HCT116 (cell line): ENCODE results near the gene BCR. TPM values are rescaled to one million over a fixed set of nuclear protein-coding genes. Genes with fewer than 3 reads are reported as not detected.
A peak's percentile ranks its signal among the peaks of the same experiment; 100 is the strongest.

Source experiments
- ATAC-seq: fragments of 200-7000 bp; cut with Tn5 transposase; 2 replicates; pipeline ENCODE4 v1.9.1; 2020; ENCODE audit warnings: mild to moderate bottlenecking, moderate library complexity
- BruUV-seq: library from RNA; stranded (reverse); fragments of 400-500 nt; replicated peaks from 2 replicates; lab custom pipeline; 2021; lab: Mats Ljungman, UMichigan
- CTCF ChIA-PET: fragments of 300-600 bp; sonication (Branson Sonifier 250); formaldehyde crosslinking; loops from one replicate; lab custom pipeline; 2021; ENCODE audit warnings: antibody characterized with exemption; lab: Charles Lee
- POLR2A ChIA-PET: fragments of 300-600, 350-600 bp; sonication (Branson Sonifier 250); formaldehyde crosslinking; loops from one replicate; lab custom pipeline; 2021; ENCODE audit warnings: antibody characterized with exemption; lab: Charles Lee
- RAD21 ChIA-PET, 2 experiments: fragments of 300-600 bp; sonication (Branson Sonifier 250); formaldehyde crosslinking; loops; one replicate each; lab custom pipeline; 2023; ENCODE audit warnings: low total read pairs in 2 of 2; ENCODE audit not compliant: uncharacterized antibody in 2 of 2, unreplicated experiment in 2 of 2, low non-redundant PET in 1 of 2; lab: Charles Lee
- DNase-seq: peaks from one replicate; pipeline ENCODE4 v3.0.0-alpha.2; 2010; ENCODE audit warnings: low read depth, low spot score
- H2AFZ ChIP-seq: fragments of 200-600 bp; shearing (Covaris generic), sonication (generic); 2 replicates; pipeline ENCODE4 v1.6.1; 2017; ENCODE audit warnings: low read depth, mixed run types, mixed read lengths, antibody characterized with exemption, low read length; ENCODE audit not compliant: poor library complexity, severe bottlenecking
- H3K27ac ChIP-seq: 2 replicates; pipeline ENCODE4 v1.5.1; 2012; ENCODE audit warnings: low read depth, low read length
- H3K27me3 ChIP-seq: fragments of 200-600 bp; sonication (generic); 2 replicates; pipeline ENCODE4 v1.6.1; 2016; ENCODE audit warnings: mixed run types, low read length, mixed read lengths; ENCODE audit not compliant: insufficient read depth
- H3K36me3 ChIP-seq, 2 experiments: fragments of 200-500 bp in 1 of 2; fragments of 200-600 bp in 1 of 2; sonication (Bioruptor generic) in 1 of 2; sonication (generic) in 1 of 2; 2 replicates each; pipeline versions ENCODE4 v1.5.1 to v1.6.1; 2014 to 2016; ENCODE audit warnings: low read length in 2 of 2, inconsistent platforms in 1 of 2, mixed read lengths in 1 of 2, mixed run types in 1 of 2; ENCODE audit not compliant: insufficient read depth in 2 of 2, control insufficient read depth in 1 of 2
- H3K4me1 ChIP-seq, 2 experiments: fragments of 200-600 bp in 1 of 2; sonication (generic) in 1 of 2; 2 replicates each; pipeline versions ENCODE4 v1.5.1 to v1.6.1; 2012 to 2017; ENCODE audit warnings: low read length in 2 of 2, inconsistent platforms in 1 of 2, mild to moderate bottlenecking in 1 of 2, mixed read lengths in 1 of 2, mixed run types in 1 of 2, moderate library complexity in 1 of 2; ENCODE audit not compliant: insufficient read depth in 2 of 2, control insufficient read depth in 1 of 2
- H3K4me2 ChIP-seq: fragments of 200-600 bp; sonication (generic); 2 replicates; pipeline ENCODE4 v1.6.1; 2017; ENCODE audit warnings: mixed run types, low read length, mixed read lengths
- H3K4me3 ChIP-seq, 2 experiments: fragments of 200-600 bp in 1 of 2; sonication (generic) in 1 of 2; replicated peaks in 1 of 2; 2 replicates each; pipeline ENCODE4 v1.5.1; 2011 to 2016; ENCODE audit warnings: low read length in 2 of 2, control low read depth in 1 of 2, low read depth in 1 of 2, mild to moderate bottlenecking in 1 of 2, mixed read lengths in 1 of 2, mixed run types in 1 of 2
- H3K79me2 ChIP-seq: fragments of 200-600 bp; sonication (generic); 2 replicates; pipeline ENCODE4 v1.6.1; 2017; ENCODE audit warnings: mild to moderate bottlenecking, mixed run types, low read length, moderate library complexity, mixed read lengths; ENCODE audit not compliant: insufficient read depth
- H3K9ac ChIP-seq: fragments of 200-600 bp; sonication (generic); 2 replicates; pipeline ENCODE4 v1.6.1; 2016; ENCODE audit warnings: low read length, mixed read lengths
- H3K9me2 ChIP-seq: fragments of 200-600 bp; sonication (generic), shearing (Covaris generic); 2 replicates; pipeline ENCODE4 v1.6.1; 2017; ENCODE audit warnings: mixed run types, mild to moderate bottlenecking, moderate library complexity; ENCODE audit not compliant: insufficient read depth
- H3K9me3 ChIP-seq, 2 experiments: fragments of 200-500 bp in 1 of 2; fragments of 200-600 bp in 1 of 2; sonication (Bioruptor generic) in 1 of 2; sonication (generic) in 1 of 2; 2 replicates each; pipeline ENCODE4 v1.6.1; 2014 to 2017; ENCODE audit warnings: low read length in 2 of 2, mixed read lengths in 2 of 2, inconsistent platforms in 1 of 2, low read depth in 1 of 2, mild to moderate bottlenecking in 1 of 2, mixed run types in 1 of 2, moderate library complexity in 1 of 2; ENCODE audit not compliant: control insufficient read depth in 1 of 2, insufficient read depth in 1 of 2
- H4K20me1 ChIP-seq: fragments of 200-600 bp; sonication (generic), shearing (Covaris generic); 2 replicates; pipeline ENCODE4 v1.6.1; 2017; ENCODE audit warnings: mixed run types, mild to moderate bottlenecking, moderate library complexity; ENCODE audit not compliant: insufficient read depth
- FOSL1 ChIP-seq: IDR thresholded peaks from 2 replicates; pipeline ENCODE4 v1.6.1; 2012; ENCODE audit warnings: low read depth
- JUND ChIP-seq: IDR thresholded peaks from 2 replicates; pipeline ENCODE4 v1.6.1; 2012
- POLR2A ChIP-seq: IDR thresholded peaks from 2 replicates; pipeline ENCODE4 v1.7.0; 2011; ENCODE audit warnings: borderline replicate concordance; ENCODE audit not compliant: insufficient read depth, insufficient read length; ENCODE audit errors: extremely low read depth
- RAD21 ChIP-seq: IDR thresholded peaks from 2 replicates; pipeline ENCODE4 v1.6.1; 2012; ENCODE audit warnings: low read depth, mild to moderate bottlenecking
- SRF ChIP-seq: IDR thresholded peaks from 2 replicates; pipeline ENCODE4 v1.6.1; 2012; ENCODE audit warnings: low read depth
- TCF7L2 ChIP-seq: IDR thresholded peaks from 2 replicates; pipeline ENCODE4 v1.7.0; 2011; ENCODE audit warnings: borderline replicate concordance, inconsistent platforms; ENCODE audit not compliant: insufficient read depth, insufficient read length; ENCODE audit errors: extremely low read depth
- ZFX ChIP-seq: fragments of 450-650 bp; IDR thresholded peaks from 2 replicates; pipeline ENCODE4 v1.6.1; 2017
- intact Hi-C: fragments of 100-400 bp; cut with micrococcal nuclease; formaldehyde crosslinking; loops from 2 replicates; pipeline ENCODE4 v1.10.0; 2022
- total RNA-seq: library from RNA; stranded (reverse); gene quantifications from one replicate; pipeline ENCODE4 v1.2.1, GENCODE V29; 2021; ENCODE audit not compliant: unreplicated experiment
- TF ChIP-seq, protein P1 (sequence below): IDR thresholded peaks from 2 replicates; pipeline ENCODE4 v1.6.1; 2012; ENCODE audit warnings: low read depth

The BCR gene
- total RNA-seq, 1 experiment from 2014 or later, result 39.7 TPM

DNA sequence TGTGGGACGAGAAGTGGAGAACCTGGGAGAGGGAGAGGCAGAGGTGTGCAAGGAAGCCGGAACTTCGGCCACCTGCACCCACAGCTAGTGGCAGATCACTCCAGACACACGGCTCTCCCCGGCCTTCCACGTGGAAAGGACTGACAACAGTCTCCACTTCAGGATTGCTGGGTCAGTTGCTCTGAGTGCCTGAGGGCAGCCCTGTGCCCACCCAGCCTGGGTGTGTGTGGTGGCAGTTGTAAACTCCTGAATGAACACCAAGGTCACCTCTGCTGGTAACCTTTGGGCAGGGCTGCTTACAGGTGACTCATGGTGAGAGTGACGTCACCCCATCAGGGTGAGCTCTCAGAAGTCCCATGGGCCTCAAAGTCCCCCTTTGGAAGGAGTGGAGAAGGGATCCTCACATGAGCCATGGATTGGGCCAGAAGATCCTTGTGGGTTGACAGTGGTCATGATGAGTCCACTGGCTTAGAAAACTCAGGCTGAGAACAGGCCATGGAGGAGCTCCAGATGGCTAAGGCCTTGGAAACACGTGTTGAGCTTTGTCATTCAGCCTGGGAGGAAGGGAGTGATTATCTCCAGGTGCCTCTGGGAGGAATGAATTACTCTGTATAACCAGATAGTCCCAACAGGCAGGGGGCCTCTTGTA lies 71.3 kb downstream of the BCR start:
- Histone ChIP-seq H2AFZ (no peak overlapping the region), H4K20me1 (no peaks in the 10 kb centered on the region), H3K9me2 (no peaks in the 10 kb centered on the region), H3K9me3 (no peaks in the 10 kb centered on the region), H3K27me3 (no peaks in the 10 kb centered on the region), H3K27ac (no peak overlapping the region), H3K9ac (no peak overlapping the region), H3K36me3 (peaks cover 0 to 8% of the 10 kb centered on the region in 2 experiments; a peak in 3 of 4 replicates), H3K4me3 (no peak overlapping the region), H3K4me1 (peaks cover 20 to 44% of the 10 kb centered on the region in 2 experiments), H3K4me2 (peak overlapping the region; percentile 57), H3K79me2 (peaks cover 59% of the 10 kb centered on the region)
- BruUV-seq, result no TSS peak
- ATAC-seq (peak; percentile 58; the same call in 1 of the 2 replicates), DNase-seq (peak; percentile 12)
- ChIA-PET POLR2A (no interaction called here), RAD21 (no interaction called here), CTCF (no interaction called here)
- TF ChIP-seq SRF, result no peak
- no peak for TF ChIP-seq RAD21
- no peak for TF ChIP-seq POLR2A
- TF ChIP-seq JUND, result peak; percentile 48
- TF ChIP-seq FOSL1, result peak; percentile 41; the same call in 1 of the 2 replicates
- TF ChIP-seq, protein P1, sequence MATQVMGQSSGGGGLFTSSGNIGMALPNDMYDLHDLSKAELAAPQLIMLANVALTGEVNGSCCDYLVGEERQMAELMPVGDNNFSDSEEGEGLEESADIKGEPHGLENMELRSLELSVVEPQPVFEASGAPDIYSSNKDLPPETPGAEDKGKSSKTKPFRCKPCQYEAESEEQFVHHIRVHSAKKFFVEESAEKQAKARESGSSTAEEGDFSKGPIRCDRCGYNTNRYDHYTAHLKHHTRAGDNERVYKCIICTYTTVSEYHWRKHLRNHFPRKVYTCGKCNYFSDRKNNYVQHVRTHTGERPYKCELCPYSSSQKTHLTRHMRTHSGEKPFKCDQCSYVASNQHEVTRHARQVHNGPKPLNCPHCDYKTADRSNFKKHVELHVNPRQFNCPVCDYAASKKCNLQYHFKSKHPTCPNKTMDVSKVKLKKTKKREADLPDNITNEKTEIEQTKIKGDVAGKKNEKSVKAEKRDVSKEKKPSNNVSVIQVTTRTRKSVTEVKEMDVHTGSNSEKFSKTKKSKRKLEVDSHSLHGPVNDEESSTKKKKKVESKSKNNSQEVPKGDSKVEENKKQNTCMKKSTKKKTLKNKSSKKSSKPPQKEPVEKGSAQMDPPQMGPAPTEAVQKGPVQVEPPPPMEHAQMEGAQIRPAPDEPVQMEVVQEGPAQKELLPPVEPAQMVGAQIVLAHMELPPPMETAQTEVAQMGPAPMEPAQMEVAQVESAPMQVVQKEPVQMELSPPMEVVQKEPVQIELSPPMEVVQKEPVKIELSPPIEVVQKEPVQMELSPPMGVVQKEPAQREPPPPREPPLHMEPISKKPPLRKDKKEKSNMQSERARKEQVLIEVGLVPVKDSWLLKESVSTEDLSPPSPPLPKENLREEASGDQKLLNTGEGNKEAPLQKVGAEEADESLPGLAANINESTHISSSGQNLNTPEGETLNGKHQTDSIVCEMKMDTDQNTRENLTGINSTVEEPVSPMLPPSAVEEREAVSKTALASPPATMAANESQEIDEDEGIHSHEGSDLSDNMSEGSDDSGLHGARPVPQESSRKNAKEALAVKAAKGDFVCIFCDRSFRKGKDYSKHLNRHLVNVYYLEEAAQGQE, result no peak
- TF ChIP-seq TCF7L2, result peak; percentile 11
- no peak for TF ChIP-seq ZFX
- intact Hi-C loops, result no loop called here
